HK-2 (cell line): Measurements from ENCODE around the gene SLC22A3.

Source experiments
- DNase-seq: peaks from one replicate; pipeline ENCODE4 v3.0.0-alpha.2; 2018; ENCODE audit not compliant: unreplicated experiment

SLC22A3 gene

GRCh38 chr6:160417550-160417949, 69.4 kb downstream of the SLC22A3 start:
- no peak for DNase-seq

- no peak for DNase-seq
Measured at GRCh38 chr6:160418370-160418769, 70.2 kb downstream of the SLC22A3 start.

GRCh38 chr6:160419488-160419887, 71.3 kb downstream of the SLC22A3 start:
- DNase-seq, result no peak

GRCh38 chr6:160420253-160420968, 72.2 kb downstream of the SLC22A3 start:
- no peak for DNase-seq

- no peak for DNase-seq
Measured at GRCh38 chr6:160420969-160421556, 72.9 kb downstream of the SLC22A3 start.

- DNase-seq, result no peak
Measured at GRCh38 chr6:160421854-160422253, 73.7 kb downstream of the SLC22A3 start.

GRCh38 chr6:160424256-160424655, 76.1 kb downstream of the SLC22A3 start:
- DNase-seq, result no peak

- no peak for DNase-seq
Measured at GRCh38 chr6:160426136-160426535, 78.0 kb downstream of the SLC22A3 start.

GRCh38 chr6:160427312-160428068, 79.3 kb downstream of the SLC22A3 start:
- no peak for DNase-seq

GRCh38 chr6:160428069-160428430, 79.9 kb downstream of the SLC22A3 start:
- DNase-seq, result no peak

GRCh38 chr6:160428818-160429619, 80.8 kb downstream of the SLC22A3 start:
- no peak for DNase-seq

GRCh38 chr6:160429620-160429895, 81.4 kb downstream of the SLC22A3 start:
- no peak for DNase-seq

- DNase-seq, result no peak
Measured at GRCh38 chr6:160430203-160430602, 82.0 kb downstream of the SLC22A3 start.

- no peak for DNase-seq
Measured at GRCh38 chr6:160430751-160431150, 82.6 kb downstream of the SLC22A3 start.

GRCh38 chr6:160431226-160431625, 83.0 kb downstream of the SLC22A3 start:
- no peak for DNase-seq

GRCh38 chr6:160431791-160432404, 83.7 kb downstream of the SLC22A3 start:
- DNase-seq, result no peak

GRCh38 chr6:160435935-160436334, 87.8 kb downstream of the SLC22A3 start:
- no peak for DNase-seq

- no peak for DNase-seq
Measured at GRCh38 chr6:160437154-160437553, 89.0 kb downstream of the SLC22A3 start.

GRCh38 chr6:160437775-160438174, 89.6 kb downstream of the SLC22A3 start:
- DNase-seq, result no peak

GRCh38 chr6:160438481-160438880, 90.3 kb downstream of the SLC22A3 start:
- DNase-seq, result no peak

- DNase-seq, result no peak
Measured at GRCh38 chr6:160439751-160440150, 91.6 kb downstream of the SLC22A3 start.

GRCh38 chr6:160442151-160442550, 94.0 kb downstream of the SLC22A3 start:
- DNase-seq, result no peak
